HL-60 (cell line): Measurements from ENCODE around the gene SNRPD3.

ENCODE experiments used
- CTCF ChIP-seq: IDR thresholded peaks from one replicate; pipeline ENCODE4 v1.5.1; 2011; ENCODE audit warnings: low read length, control low read depth, inconsistent platforms; ENCODE audit not compliant: insufficient read depth
- GABPA ChIP-seq: IDR thresholded peaks from 2 replicates; pipeline ENCODE4 v1.6.1; 2012; ENCODE audit warnings: low read depth
- POLR2AphosphoS5 ChIP-seq: IDR thresholded peaks from 2 replicates; pipeline ENCODE4 v1.6.1; 2012; ENCODE audit warnings: low read depth
- REST ChIP-seq: IDR thresholded peaks from 2 replicates; pipeline ENCODE4 v1.6.1; 2012; ENCODE audit warnings: low read depth; ENCODE audit not compliant: insufficient replicate concordance
- SPI1 ChIP-seq: IDR thresholded peaks from 2 replicates; pipeline ENCODE4 v1.6.1; 2012; ENCODE audit warnings: low read depth, mild to moderate bottlenecking, borderline replicate concordance

- no peak for TF ChIP-seq REST
- TF ChIP-seq CTCF, result no peak
- no peak for TF ChIP-seq GABPA
- TF ChIP-seq POLR2AphosphoS5, result no peak
- no peak for TF ChIP-seq SPI1
Observed at GRCh38 chr22:24518228-24518627, 37.6 kb upstream of the SNRPD3 start.
